ENCODE measurements around the gene MYOG.

The MYOG gene

GRCh38 chr1:203045821-203046594 is 39.8 kb downstream of the MYOG start:
- DNase-seq: no peak

GRCh38 chr1:203045336-203045735 is 40.5 kb downstream of the MYOG start:
- DNase-seq: no peak

DNA sequence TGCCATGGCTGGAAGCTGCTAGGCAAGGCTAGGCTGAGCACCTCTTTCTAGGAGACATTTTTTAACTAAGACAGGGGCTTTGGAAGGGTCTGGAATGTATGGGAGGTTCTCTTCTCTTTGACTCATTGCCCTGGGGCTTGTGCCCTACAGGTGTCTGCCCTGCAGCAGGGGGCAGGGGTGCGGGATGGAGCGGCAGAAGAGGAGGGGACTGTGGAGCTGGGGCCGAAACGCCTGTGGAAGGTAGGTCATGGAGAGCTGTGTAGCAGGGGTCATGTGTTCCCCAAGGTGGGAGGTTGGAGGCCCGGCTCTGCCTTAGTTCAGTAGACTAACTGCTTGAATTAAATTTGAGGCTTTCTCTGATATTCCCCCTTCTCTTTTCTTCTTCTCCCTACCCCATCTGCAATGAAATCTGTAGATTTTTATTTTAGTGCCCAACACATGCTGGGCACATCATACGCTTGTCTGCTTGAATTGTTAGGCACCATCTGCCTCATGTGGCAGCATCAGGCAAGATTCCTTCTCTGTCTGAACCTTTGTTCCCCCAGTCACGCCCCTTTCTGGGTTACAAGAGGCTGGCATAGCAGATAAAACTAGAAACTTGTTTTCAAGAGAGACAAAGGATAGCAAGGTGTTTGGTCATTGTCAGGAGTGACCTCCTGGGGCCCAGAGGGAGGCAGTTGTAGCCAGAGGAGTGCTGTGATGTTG is 41.1 kb downstream of the MYOG start:
- DNase-seq: no peak

- DNase-seq: no peak
Measured at GRCh38 chr1:203043830-203044545, 41.8 kb downstream of the MYOG start.

DNA sequence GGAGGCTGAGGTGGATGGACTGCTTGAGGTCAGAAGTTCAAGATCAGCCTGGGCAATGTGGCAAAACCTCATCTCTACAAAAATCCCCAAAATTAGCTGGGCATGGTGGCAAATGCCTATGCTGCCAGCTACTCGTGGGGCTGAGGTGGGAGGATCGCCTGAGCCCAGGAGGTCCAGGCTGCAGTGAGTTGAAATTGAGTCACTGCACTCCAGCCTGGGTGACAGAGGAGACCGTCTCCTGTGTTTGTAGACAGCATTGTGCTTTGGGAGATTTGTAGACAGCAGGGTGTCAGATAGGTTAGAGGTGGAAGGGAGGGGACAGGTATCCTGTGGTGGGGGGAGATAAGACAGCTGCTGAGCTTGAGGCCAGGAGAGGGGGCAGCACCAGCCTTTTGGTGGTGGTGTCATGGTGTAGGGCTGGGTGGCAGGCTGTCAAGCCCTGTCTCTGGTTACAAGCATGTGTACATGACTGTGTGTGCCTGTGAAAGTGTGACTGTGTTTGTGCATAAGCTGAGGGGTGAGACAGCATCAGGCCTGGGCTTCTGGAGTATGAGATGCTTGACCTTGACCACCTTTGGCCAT is 44.4 kb downstream of the MYOG start:
- DNase-seq: no peak

DNA sequence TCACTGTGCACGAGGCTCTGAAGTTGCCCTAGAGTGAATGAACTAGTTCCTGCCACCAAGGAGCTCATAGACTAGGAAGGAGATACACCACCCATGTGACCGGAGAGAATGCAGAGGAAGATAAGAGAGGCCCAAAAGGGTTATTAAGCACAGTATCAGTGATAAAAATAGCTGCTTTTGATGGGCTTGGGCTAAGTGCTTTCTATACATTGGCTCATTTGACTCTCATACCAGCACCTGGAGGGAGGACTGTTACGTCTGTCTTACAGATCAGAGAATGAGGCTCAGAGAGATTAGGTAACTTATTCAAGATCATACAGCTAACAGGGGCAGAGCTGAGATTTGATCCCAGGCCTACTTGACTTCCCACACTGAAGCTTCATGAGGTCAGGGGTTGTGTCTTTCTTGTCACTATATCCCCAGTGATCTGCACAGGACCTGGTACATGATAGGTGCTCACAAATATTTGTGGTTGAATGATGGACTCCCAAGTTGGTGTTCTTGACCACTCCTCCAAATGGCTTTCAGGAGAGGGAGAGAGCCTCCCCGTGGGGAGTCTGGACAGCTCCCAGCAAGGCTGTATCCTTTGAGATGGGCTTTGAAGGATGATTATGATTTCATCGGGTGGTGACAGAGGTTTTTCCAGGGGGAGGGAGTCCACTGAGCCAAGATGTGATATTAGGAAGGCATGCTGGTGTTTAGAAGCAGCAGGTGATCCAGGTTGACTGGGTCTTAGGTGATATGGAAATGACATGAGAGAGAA is 45.1 kb downstream of the MYOG start:
- no peak for DNase-seq

- DNase-seq: no peak
Measured at GRCh38 chr1:203039609-203040512, 46.0 kb downstream of the MYOG start.

DNA sequence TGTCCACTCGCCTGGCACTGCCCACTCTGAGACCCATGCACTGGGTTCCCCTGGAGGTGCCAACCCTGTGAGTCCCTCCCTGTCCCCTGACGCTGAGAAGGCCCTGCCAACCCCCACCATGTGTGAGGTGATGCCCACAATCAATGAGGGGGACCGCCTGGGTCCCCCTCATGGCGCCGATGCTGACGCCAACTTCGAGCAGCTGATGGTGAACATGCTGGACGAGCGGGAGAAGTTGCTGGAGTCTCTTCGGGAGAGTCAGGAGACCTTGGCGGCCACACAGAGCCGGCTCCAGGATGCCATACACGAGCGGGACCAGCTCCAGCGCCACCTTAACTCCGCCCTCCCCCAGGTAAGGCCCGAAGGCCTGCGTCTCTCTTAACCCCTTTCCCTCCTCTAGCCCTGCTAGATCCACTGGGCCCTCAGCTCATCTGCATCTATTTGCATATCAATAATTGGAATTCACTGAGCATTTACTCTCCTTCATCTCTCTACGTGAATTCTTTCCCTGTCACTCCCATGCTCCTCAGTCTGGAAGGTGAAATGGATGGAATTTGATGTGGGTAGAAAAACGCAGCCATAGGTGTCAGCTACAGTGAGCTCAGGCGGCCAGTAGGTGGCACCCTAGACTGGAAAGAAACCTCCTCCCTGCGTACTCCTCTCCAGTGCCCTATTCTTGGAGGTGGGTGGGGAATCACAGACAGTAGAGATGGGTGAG is 46.8 kb downstream of the MYOG start:
- peak; percentile 54 for DNase-seq

DNA sequence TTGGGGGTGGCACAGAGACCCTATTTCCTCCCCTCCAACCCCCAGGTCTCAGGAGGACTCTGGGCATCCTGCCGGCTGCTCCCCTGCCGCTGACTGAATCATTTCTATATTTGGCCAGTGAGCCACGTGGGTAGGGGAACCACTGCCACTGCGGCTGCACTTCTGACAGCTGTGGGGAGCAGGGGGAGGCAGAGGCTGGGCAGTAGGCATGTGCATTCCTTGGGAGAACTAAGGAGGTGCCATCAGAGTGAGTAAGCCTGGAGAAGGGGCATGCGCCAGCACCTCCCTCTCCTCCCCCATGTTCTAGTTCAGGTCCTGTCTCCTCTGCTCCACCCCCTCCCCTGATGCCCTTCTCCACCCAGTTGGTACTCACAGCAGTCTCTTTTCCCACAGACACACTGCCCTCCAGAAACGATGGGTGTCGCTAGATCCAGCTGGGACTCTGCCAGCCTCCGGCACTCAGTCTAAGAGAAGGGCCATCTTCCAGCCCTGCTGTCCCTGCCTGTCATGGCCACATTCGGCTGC is 47.5 kb downstream of the MYOG start:
- DNase-seq: no peak

- DNase-seq: no peak
Measured at GRCh38 chr1:203037509-203038190, 48.2 kb downstream of the MYOG start.

- DNase-seq: no peak
Measured at GRCh38 chr1:203036537-203036936, 49.3 kb downstream of the MYOG start.

DNA sequence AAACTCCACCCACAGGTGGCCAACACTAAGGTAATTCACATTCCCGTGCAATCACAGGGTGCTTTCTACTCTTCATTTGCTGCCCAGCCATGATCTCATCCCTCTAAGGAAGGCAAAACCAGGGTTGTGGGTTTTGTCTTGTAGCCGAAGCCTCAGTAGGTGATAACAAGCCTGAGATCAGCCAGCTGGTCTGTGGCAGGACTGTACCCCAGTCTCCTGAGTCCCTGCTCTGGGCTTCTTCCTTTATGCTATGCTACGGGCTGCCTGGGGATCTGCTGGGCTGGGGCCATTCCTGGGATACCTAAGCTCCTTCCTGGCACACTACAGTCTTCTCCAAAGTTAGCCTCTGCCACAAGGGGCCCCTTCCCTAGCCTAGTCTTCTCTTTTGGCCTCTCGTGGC is 49.7 kb downstream of the MYOG start:
- no peak for DNase-seq

GRCh38 chr1:203035111-203036000 is 50.5 kb downstream of the MYOG start:
- DNase-seq: no peak

GRCh38 chr1:203034422-203035110 is 51.2 kb downstream of the MYOG start:
- DNase-seq: no peak

DNA sequence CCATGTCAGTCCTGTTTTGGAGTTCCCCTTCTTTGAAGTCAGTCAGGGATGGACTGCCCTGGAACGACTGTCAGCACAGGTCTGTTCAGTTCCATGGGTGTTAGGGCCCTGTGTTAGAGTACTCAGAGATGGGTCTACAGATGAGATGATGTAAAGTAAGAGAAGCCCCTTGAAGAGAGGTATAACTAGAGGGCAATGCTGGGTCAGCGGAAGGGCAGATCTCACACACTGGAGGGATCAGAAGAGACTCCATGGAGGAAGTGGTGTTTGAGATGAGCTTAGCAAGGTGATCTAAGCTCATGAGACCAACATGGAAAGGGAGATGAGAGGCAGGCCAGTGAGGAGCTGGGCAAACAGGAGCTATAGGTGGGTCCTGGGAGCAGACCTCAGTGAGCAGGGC is 51.9 kb downstream of the MYOG start:
- no peak for DNase-seq

DNA sequence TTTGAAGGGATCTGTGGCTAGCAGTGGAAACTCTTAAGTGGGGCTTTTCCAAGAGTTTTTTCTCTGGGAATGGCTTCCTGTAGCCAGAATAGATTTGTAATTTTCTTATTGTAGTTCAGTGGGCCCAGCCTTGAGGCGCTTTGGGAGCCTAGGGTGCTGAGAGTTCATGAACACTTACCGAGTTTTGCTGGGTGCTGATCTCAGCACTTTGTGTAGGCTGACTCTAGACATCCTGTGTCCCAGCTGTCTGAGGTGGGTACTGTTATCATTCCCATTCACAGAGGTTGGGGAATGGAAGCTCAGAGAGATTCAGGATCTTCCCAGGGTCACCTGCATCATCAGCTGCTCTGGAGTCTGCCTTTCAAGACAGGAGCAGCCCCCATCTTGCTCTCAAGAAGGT is 52.5 kb downstream of the MYOG start:
- no peak for DNase-seq

All from CD4-positive, alpha-beta T cell treated with Interferon gamma for 1 hour (primary cell).